G401 (cell line): Measurements from ENCODE around the gene WASF2. TPM values are rescaled to one million over a fixed set of nuclear protein-coding genes. Genes with fewer than 3 reads are reported as not detected.

Experiments
- DNase-seq: peaks from one replicate; pipeline ENCODE4 v3.0.0-alpha.2; 2015; ENCODE audit warnings: low spot score
- in situ Hi-C: cut with HindIII; loops from 2 replicates; pipeline ENCODE4 v1.10.0; 2016; ENCODE audit warnings: low sequenced_read_pairs, mixed read lengths
- total RNA-seq: library from RNA; depleted of rRNA; stranded (reverse); fragments of >200 nt; shearing (Covaris generic); gene quantifications from 2 replicates; pipeline ENCODE4 v1.2.3, GENCODE V29; 2014; rRNA removed

WASF2 gene
- total RNA-seq, 1 experiment from 2014 or later: 14.2 TPM

DNA sequence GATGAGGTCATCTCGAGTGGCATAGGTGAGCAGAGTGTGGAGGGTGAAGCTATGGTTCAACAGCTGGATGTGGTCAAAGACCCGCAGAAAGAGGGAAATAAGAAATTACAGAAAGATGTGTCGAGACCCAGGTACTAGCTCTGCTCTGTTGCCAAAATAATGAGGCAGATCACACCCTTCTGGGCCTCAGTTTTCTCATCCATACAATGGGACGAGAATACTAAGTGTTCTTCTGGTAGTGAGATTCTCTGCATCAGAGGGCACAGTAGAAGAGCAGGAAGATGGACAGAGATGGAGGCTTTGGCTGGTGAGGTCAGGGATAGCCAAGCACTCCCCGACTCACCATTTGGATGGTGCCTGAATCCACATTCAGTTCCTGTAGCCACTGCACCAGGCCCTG lies 134.3 kb downstream of the WASF2 start:
- in situ Hi-C loops: no loop called here
- no peak for DNase-seq

Other genes with a start within 250 kb of the WASF2 start
- 38.2 and 49.1 TPM in 2 replicates for gene TMEM222, start 168.0 kb downstream of the WASF2 start, total RNA-seq
- 38.2 and 44.0 TPM in 2 replicates for gene SYTL1, start 148.1 kb downstream of the WASF2 start, total RNA-seq
- gene MAP3K6, start 123.2 kb downstream of the WASF2 start, total RNA-seq: 10.0 and 17.3 TPM in 2 replicates
- gene FCN3, start 115.3 kb downstream of the WASF2 start, total RNA-seq: not detected in 2 replicates
- gene CD164L2, start 106.8 kb downstream of the WASF2 start, total RNA-seq: not detected in 2 replicates
- 2.4 and 6.9 TPM in 2 replicates for gene GPR3, start 97.5 kb downstream of the WASF2 start, total RNA-seq
- gene AHDC1, start 114.0 kb upstream of the WASF2 start, total RNA-seq: 6.5 and 8.1 TPM in 2 replicates
- gene FGR, start 145.0 kb upstream of the WASF2 start, total RNA-seq: not detected in 2 replicates
- gene IFI6, start 182.0 kb upstream of the WASF2 start, total RNA-seq: 48.2 and 49.3 TPM in 2 replicates
- gene FAM76A, start 235.8 kb upstream of the WASF2 start, total RNA-seq: 13.6 and 32.1 TPM in 2 replicates